Measurements from ENCODE around the gene TBC1D2. TPM values are rescaled to one million over a fixed set of nuclear protein-coding genes. Genes with fewer than 3 reads are reported as not detected.

TBC1D2 gene
- total and polyA plus RNA-seq, 10 of the 15 experiments (the other 5 are each of a cell fraction or from before 2014, with no cell fraction given), result 0.04 to 1.6 (median 1.1) TPM

- no peak for TF ChIP-seq MLLT1 (IDR thresholded peaks at IDR 0.05)
- no peak for TF ChIP-seq SIX5 (IDR thresholded peaks at IDR 0.05; ENCODE audit: low read depth, low read length, severe bottlenecking)
- no peak for TF ChIP-seq ZNF622 (IDR thresholded peaks at IDR 0.05)
- no peak for TF ChIP-seq ATF2 (IDR thresholded peaks at IDR 0.05; ENCODE audit: low read length)
- TF ChIP-seq ZNF207 (IDR thresholded peaks at IDR 0.05; ENCODE audit: borderline replicate concordance), result no peak
- no peak for TF ChIP-seq ZBTB33 (IDR thresholded peaks at IDR 0.05)
- TF ChIP-seq PML (IDR thresholded peaks at IDR 0.05; ENCODE audit: low read length), result no peak
- TF ChIP-seq ZBTB4 (CRISPR knock-in tag; IDR thresholded peaks at IDR 0.05), result no peak
- TF ChIP-seq ZNF217 (IDR thresholded peaks at IDR 0.05), result no peak
- no peak for TF ChIP-seq BCLAF1 (IDR thresholded peaks at IDR 0.05)
- no peak for TF ChIP-seq IRF4 (IDR thresholded peaks at IDR 0.05; ENCODE audit: low read depth, low read length)
- TF ChIP-seq NBN (IDR thresholded peaks at IDR 0.05), result no peak
- no peaks in the 10 kb centered on the region for H3K9me3 ChIP-seq (replicated peaks; ENCODE audit: control insufficient read depth, insufficient read depth, low read length)
- no peak overlapping the region for H3K4me3 ChIP-seq
- RAD21 ChIA-PET (ENCODE audit: unreplicated experiment), result interaction anchor here (1.4 to 1.7 kb wide), 2 partner anchors 45 to 54 kb away, joined by 3 to 4 read pairs; partner anchors contain the start of gene TBC1D2
- SMC1A ChIA-PET (ENCODE audit: uncharacterized antibody, unreplicated experiment), result interaction anchor here (0.8 to 0.9 kb wide), 2 partner anchors 18 to 92 kb away, joined by 3 read pairs; no protein-coding TSS in a partner anchor
- intact Hi-C loops (cut with micrococcal nuclease; ENCODE audit: unreplicated experiment) (no loop called here), in situ Hi-C loops (cut with MboI) (no loop called here)
- H3K4me2 ChIP-seq (ENCODE audit: control insufficient read depth, insufficient read depth), result no peak overlapping the region
- no peak for ATAC-seq
- WGBS (ENCODE audit: insufficient coverage, insufficient replicate concordance, low lambda C conversion rate, missing lambda C conversion rate), result 57% methylated on average over 9 of the region's 9 CpGs
- CTCF ChIA-PET, result interaction anchor here (1.5 kb wide), 1 partner anchor 92 kb away, joined by 4 read pairs; no protein-coding TSS in a partner anchor
- H3K4me1 ChIP-seq (ENCODE audit: control insufficient read depth, insufficient read depth, low read length), result no peaks in the 10 kb centered on the region; the same call in 1 of the 2 replicates
- no peaks in the 10 kb centered on the region; a peak in 1 of 4 replicates for H3K27me3 ChIP-seq (replicated peaks in 1 of 2; ENCODE audit: control insufficient read depth in 2 of 2, insufficient read depth in 2 of 2, low read length in 1 of 2)
- H3K9ac ChIP-seq (ENCODE audit: control insufficient read depth, insufficient read depth, low read length), result no peak overlapping the region
- no peaks in the 10 kb centered on the region for H3K79me2 ChIP-seq (ENCODE audit: control insufficient read depth, insufficient read depth, low read length)
- H4K20me1 ChIP-seq (ENCODE audit: control insufficient read depth, insufficient read depth), result no peaks in the 10 kb centered on the region
- no peaks in the 10 kb centered on the region for H3K36me3 ChIP-seq (ENCODE audit: control insufficient read depth in 2 of 2, insufficient read depth in 2 of 2, low read length in 1 of 2)
- FAIRE-seq, result no peak
- H3K27ac ChIP-seq (ENCODE audit: control insufficient read depth, insufficient read depth), result no peak overlapping the region
- no peak for DNase-seq (ENCODE audit: low read depth, low spot score)
- no peak overlapping the region for H2AFZ ChIP-seq (ENCODE audit: control insufficient read depth, low read depth, low read length)
- POLR2A ChIA-PET, result interaction anchor here (1.0 to 1.2 kb wide), 2 partner anchors 46 to 139 kb away, joined by 3 read pairs; no protein-coding TSS in a partner anchor
- no TSS peak for BruUV-seq (replicated peaks)
These were observed 45.0 kb downstream of the TBC1D2 start for GRCh38 chr9:98210435-98210834.
